Nephron progenitor cell (in vitro differentiated cells): Measurements from ENCODE around the gene DOCK3.

Experiments
- DNase-seq: peaks from one replicate; pipeline ENCODE4 v3.0.0; 2021
- H3K27ac Mint-ChIP-seq: 2 replicates; pipeline ENCODE4 v1.8.0; 2021; ENCODE audit warnings: mild to moderate bottlenecking, moderate library complexity, mixed read lengths
- H3K27me3 Mint-ChIP-seq: 2 replicates; pipeline ENCODE4 v1.8.0; 2021; ENCODE audit warnings: mild to moderate bottlenecking, low read depth, mixed read lengths; ENCODE audit not compliant: poor library complexity
- H3K36me3 Mint-ChIP-seq: 2 replicates; pipeline ENCODE4 v1.8.0; 2021; ENCODE audit warnings: low read depth, mixed read lengths
- H3K4me1 Mint-ChIP-seq: 2 replicates; pipeline ENCODE4 v1.8.0; 2021; ENCODE audit warnings: mixed read lengths
- H3K4me3 Mint-ChIP-seq: 2 replicates; pipeline ENCODE4 v1.8.0; 2021; ENCODE audit warnings: mild to moderate bottlenecking, moderate library complexity, mixed read lengths
- H3K9me3 Mint-ChIP-seq: 2 replicates; pipeline ENCODE4 v1.8.0; 2021; ENCODE audit warnings: mild to moderate bottlenecking, moderate library complexity, mixed read lengths
- TF ChIP-seq, protein P1 (sequence below): fragments of 200-600 bp; sonication (generic); IDR thresholded peaks from 2 replicates; pipeline ENCODE4 v1.5.0; 2021; ENCODE audit warnings: antibody characterized with exemption

Gene DOCK3

DNA sequence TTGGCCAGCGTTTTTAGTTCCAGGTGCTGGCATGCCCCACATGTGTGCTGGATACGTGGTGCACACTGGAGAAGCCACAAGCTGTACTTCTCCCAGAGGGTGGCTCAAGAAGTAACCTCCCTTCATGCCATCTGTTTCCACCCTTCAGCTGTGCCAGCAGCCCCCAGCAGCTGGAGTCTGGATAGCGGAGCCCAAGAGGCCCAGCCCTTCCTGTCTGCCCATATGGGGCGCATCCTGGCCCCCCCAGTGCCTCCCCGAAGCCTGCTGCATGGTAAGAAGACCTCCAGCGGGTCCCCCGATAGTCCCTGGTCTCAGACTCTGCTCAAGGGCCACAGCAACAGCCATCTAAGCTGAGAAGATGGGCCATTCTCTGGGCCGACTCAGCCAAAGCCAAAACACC lies 704.6 kb downstream of the DOCK3 start:
- TF ChIP-seq, protein P1, sequence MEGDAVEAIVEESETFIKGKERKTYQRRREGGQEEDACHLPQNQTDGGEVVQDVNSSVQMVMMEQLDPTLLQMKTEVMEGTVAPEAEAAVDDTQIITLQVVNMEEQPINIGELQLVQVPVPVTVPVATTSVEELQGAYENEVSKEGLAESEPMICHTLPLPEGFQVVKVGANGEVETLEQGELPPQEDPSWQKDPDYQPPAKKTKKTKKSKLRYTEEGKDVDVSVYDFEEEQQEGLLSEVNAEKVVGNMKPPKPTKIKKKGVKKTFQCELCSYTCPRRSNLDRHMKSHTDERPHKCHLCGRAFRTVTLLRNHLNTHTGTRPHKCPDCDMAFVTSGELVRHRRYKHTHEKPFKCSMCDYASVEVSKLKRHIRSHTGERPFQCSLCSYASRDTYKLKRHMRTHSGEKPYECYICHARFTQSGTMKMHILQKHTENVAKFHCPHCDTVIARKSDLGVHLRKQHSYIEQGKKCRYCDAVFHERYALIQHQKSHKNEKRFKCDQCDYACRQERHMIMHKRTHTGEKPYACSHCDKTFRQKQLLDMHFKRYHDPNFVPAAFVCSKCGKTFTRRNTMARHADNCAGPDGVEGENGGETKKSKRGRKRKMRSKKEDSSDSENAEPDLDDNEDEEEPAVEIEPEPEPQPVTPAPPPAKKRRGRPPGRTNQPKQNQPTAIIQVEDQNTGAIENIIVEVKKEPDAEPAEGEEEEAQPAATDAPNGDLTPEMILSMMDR: no peak
- no peak overlapping the region for H3K27ac Mint-ChIP-seq
- no peaks in the 10 kb centered on the region for H3K9me3 Mint-ChIP-seq
- no peak overlapping the region for H3K4me3 Mint-ChIP-seq
- H3K4me1 Mint-ChIP-seq: peaks cover 14% of the 10 kb centered on the region
- no peaks in the 10 kb centered on the region for H3K36me3 Mint-ChIP-seq
- H3K27me3 Mint-ChIP-seq: peaks cover 13% of the 10 kb centered on the region
- DNase-seq: no peak

DNA sequence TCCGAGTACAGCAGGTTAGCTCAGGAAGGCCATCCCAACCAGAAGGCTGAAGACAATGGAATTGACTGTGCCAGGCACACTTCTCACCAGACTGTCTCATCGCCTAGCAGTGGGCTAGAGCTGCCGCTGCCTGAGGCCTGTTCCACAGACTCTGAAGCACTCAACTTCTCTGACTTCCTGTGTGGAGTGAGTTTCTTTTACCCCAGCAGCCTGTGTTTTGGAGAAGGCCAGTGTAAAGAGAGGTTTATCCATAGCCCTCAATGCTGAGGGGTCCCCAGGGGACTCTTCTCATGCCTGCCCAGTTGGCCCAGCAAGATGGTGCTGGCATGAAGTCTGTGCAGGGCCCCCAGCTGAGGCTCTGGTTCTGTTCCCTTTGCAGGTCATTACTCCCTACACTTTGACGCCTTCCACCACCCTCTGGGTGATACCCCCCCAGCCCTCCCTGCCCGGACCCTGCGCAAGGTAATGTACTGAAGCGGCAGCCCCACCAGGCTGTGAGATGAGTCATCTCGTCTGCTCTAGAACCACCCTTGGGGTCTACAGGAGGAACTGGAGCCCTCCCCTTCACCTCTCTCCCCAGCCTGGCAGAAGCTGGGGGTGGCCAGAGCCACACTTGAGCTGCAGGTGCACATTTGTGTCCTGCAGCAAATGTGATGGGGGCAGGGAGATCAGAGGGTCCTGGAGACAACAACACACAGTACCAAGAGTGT lies 705.2 kb downstream of the DOCK3 start:
- TF ChIP-seq, protein P1: no peak
- no peak overlapping the region for H3K4me3 Mint-ChIP-seq
- H3K4me1 Mint-ChIP-seq: peaks cover 14% of the 10 kb centered on the region
- no peaks in the 10 kb centered on the region for H3K9me3 Mint-ChIP-seq
- peaks cover 9% of the 10 kb centered on the region for H3K27me3 Mint-ChIP-seq
- no peaks in the 10 kb centered on the region for H3K36me3 Mint-ChIP-seq
- DNase-seq: no peak
- H3K27ac Mint-ChIP-seq: no peak overlapping the region

DNA sequence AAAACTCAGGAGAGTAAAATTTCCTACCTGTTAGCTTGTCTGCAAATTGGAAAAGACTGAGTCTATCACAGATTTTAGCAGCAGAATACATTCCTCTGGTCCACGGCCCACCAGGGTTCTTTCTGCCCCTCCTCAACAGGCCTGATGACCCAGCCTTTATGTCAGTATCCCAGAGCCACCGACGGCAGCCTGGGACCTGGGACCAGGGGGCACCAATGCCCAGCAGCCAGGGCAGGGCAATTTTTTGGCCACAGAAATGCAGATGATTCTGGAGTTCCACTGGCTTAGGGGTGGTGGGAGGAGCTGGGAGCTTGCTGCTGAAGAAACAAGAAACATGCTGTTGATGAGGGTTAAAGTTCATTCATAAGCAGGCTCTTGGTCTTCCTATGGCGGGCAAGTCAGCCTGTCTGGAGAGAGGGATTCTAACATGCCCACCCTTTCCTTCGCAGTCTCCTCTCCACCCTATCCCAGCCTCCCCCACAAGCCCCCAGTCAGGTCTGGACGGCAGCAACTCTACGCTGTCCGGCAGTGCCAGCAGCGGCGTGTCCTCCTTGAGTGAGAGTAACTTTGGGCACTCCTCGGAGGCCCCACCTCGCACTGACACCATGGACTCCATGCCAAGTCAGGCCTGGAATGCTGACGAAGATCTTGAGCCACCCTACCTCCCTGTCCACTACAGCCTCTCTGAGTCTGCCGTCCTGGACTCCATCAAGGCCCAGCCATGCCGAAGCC lies 706.0 kb downstream of the DOCK3 start:
- H3K36me3 Mint-ChIP-seq: no peaks in the 10 kb centered on the region
- H3K27me3 Mint-ChIP-seq: peaks cover 6% of the 10 kb centered on the region
- TF ChIP-seq, protein P1: no peak
- no peak overlapping the region for H3K27ac Mint-ChIP-seq
- H3K4me3 Mint-ChIP-seq: no peak overlapping the region
- peaks cover 17% of the 10 kb centered on the region for H3K4me1 Mint-ChIP-seq
- H3K9me3 Mint-ChIP-seq: no peaks in the 10 kb centered on the region
- DNase-seq: no peak

DNA sequence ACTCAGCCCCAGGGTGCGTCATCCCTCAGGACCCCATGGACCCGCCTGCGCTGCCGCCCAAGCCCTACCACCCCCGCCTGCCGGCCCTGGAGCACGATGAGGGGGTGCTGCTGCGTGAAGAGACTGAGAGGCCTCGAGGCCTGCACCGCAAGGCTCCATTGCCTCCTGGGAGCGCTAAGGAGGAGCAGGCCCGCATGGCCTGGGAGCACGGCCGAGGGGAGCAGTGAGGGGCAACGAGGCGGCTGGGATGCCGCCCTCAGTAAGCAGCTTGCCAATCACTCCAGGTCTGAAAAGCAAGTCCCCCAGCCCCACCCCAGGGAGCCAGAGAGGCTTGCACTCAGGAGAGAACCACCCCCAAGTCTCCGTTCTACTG lies 706.6 kb downstream of the DOCK3 start:
- H3K4me1 Mint-ChIP-seq: peaks cover 23% of the 10 kb centered on the region
- H3K27ac Mint-ChIP-seq: no peak overlapping the region
- peaks cover 6% of the 10 kb centered on the region for H3K27me3 Mint-ChIP-seq
- no peaks in the 10 kb centered on the region for H3K9me3 Mint-ChIP-seq
- H3K36me3 Mint-ChIP-seq: peaks cover 5% of the 10 kb centered on the region
- H3K4me3 Mint-ChIP-seq: no peak overlapping the region
- no peak for DNase-seq
- TF ChIP-seq, protein P1: no peak

DNA sequence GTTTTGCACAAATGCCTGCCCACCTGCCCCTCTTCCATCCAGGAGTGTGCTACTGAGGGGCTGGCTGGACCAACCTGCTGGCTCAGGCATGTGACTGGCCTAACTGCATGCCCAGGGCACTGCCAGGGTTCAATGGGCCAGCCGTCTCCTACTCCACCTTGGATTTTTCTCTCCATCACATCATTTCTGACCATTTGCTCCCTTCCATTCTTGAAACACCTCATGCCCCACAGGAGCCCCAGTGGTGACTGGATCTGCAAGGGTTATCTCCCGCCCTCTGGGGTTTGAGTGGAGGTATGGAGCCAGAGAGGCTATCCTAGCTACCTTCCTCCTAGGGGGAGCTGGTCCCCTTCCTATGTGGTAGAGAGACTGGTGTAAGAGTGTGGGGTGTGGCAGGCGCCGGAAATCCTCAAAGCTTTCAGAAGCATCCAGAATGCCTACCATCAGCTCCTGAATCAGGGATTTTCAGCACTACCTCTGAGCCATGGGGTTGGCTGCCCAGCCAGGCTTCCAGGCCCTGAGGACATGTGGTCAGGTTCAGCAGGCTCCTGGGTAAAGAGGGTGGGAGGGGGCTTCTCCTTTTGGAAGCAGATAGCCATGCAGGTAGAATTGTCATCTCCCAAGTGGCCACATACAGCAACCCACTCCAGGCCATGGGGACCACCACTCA lies 707.5 kb downstream of the DOCK3 start:
- TF ChIP-seq, protein P1: no peak
- H3K4me1 Mint-ChIP-seq: peaks cover 29% of the 10 kb centered on the region
- DNase-seq: no peak
- no peak overlapping the region for H3K4me3 Mint-ChIP-seq
- no peaks in the 10 kb centered on the region for H3K9me3 Mint-ChIP-seq
- H3K36me3 Mint-ChIP-seq: peaks cover 10% of the 10 kb centered on the region
- H3K27me3 Mint-ChIP-seq: peaks cover 6% of the 10 kb centered on the region
- no peak overlapping the region for H3K27ac Mint-ChIP-seq
